IPS DF 4.7 (cell line): ENCODE measurements around the gene CGNL1.

Experiments used
- DNase-seq: peaks from one replicate; pipeline ENCODE4 v3.0.0-alpha.2; 2013; ENCODE audit warnings: low spot score; ENCODE audit errors: extremely low read depth

CGNL1 gene

DNA sequence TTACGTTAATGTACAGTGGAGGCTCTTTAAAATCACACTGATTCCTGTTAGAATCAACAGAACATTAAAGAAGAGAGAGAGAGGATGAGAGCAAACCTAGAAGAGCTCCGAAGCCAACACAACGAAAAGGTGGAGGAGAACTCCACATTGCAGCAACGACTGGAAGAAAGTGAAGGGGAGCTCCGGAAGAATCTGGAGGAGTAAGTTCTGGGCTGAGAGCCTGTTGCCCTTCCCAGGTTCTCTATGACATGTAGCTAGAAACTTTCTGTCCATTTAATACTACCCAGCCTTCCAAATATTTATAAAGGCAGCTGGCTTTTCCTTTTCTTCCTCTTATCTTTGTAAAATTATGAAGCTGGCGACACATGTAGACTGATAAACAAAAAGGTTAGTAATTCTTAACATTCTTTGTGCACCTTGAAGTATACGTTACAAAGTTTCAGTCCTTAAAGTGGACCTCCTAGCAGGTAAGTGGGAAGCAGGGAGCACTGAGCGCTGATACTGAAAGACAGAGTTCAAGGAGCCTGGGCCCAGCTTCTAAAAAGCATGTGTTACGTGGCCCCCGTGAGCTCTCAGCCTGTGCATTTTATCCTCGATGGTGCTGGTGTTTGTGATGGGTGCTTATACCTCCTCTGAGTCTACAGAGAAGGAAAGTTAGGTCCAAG, 75.9 kb downstream of the CGNL1 start:
- DNase-seq = no peak

DNA sequence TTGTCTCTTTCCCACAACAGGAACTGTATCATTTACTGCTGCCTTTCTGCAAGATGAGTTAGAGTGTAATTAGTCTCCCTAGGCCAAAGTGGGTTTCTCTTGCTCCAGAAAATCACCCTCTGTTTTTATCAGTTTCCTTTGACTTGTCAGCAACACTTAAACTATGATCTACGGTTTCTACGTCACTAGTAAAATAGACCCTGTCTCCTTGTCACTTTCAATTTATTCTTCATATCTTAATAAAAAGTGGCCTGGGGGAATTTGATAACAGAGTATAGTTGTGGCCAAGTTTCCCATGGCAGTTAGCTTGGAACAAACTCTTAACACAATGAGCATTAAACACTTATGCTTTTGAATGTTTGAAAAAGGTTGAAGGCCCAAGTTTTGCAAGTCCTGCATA, 79.6 kb downstream of the CGNL1 start:
- DNase-seq = no peak

DNA sequence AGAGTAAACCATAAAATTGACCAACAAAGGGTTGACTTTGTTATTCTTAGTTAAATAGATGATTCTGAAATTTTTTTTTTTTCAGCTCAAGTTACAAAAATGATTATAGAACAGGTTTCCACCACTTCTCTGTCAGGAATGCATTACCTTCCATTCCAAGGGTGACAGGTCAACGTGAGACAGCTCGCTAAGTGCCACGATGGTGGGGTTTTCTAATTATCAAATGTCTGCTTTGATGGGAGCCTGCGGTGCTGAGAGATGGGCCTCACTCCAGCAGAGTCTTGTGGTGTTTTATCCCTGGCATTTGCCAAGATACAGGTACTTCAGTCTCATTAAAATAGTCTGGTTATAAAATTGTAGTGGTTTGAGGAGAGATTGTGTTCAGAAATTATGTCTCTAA, 80.3 kb downstream of the CGNL1 start:
- DNase-seq = no peak

DNA sequence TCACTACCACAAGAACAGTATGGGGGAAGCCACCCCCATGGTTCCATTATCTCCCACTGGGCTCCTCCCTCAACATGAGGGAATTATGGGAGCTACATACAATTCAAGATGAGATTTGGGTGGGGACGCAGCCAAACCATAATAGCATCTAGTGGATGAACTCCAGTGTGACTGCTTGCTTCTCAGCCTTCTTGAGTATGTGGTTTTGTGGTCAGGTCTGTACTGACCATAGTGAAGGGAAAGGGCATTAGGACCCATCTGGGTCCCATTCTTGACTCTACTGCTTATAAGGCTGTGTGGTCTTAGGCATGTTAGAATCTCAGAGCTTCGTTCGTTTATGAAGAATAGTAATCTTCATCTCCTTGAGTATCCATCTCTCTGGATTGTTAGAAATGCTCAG, 81.4 kb downstream of the CGNL1 start:
- DNase-seq = no peak

DNA sequence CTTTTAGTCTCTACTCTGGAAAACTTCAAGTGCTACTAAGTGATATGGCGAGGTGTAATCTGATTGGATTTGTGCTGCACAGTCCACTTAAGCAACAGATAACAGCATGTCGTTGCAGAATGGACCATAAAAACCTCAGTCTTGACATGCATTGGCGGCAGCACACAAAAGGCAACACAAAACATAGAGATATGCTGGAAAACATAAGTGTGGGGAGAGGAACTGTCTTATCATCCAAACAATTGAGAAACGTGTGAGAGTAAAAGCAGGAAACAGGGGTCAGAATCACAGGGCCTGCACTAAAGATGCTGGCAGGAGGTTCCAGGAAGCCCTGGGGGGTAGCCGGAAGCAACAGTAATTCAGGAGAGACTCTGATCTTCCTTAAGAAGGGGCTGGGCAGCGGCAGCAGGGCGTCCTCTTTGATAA, 82.1 kb downstream of the CGNL1 start:
- no peak for DNase-seq

DNA sequence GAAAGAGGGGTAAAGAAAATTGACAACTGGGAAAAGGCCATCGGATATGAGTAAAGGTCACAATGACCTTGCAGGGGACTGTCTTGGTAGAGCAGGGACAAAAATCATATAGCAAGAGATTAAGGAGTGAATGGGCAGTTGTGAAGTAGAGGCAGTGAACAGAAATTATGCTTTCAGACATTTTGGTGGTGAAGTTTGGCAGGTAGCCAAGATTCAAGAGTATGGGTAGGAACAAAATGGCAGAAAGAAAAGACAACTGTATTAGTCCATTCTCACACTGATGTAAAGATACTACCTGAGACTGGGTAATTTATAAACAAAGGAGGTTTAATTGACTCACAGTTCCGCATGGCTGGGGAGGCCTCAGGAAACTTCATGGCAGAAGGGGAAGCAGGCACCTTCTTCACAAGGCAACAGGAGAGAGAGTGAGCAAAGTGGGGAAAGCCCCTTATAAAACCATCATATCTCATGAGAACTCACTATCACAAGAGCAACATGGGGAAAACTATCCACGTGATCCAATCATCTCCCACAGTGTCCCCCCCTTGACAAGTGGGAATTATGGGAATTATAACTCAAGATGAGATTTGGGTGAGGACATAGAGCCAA, 84.0 kb downstream of the CGNL1 start:
- no peak for DNase-seq

DNA sequence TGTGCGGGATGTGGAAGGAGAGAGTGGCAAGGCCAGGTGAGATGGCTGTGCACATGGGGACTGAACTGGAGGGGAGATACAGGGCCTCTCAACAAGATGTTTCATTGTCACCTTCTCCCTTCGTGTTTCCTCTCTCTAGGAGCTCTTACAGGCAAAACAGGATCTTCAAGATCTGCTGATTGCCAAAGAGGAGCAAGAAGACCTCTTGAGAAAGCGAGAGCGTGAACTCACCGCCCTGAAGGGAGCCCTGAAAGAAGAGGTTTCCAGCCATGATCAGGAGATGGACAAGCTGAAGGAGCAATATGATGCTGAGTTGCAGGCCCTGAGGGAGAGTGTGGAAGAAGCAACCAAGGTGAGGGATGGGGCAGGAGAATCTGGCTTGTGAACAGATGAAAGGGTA, 85.2 kb downstream of the CGNL1 start:
- DNase-seq = no peak

DNA sequence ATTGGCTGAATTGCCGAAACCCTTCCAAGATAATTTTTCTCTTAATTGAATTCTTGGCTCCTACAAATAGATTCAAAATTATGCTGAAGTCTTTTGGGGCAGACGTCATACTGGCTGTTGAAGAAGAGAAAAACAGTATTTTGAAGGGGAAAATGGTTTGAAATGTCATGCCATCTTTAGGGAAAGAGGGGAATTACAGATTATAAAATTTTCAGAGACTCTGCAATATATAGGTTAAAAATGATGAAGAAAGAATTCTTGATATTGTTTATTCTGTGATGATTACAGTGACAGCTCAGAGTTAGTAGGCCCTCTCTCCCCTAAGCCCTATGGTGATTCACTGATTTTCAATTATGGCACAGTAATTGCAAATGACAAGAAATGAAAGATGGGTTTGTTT, 86.1 kb downstream of the CGNL1 start:
- DNase-seq = no peak

DNA sequence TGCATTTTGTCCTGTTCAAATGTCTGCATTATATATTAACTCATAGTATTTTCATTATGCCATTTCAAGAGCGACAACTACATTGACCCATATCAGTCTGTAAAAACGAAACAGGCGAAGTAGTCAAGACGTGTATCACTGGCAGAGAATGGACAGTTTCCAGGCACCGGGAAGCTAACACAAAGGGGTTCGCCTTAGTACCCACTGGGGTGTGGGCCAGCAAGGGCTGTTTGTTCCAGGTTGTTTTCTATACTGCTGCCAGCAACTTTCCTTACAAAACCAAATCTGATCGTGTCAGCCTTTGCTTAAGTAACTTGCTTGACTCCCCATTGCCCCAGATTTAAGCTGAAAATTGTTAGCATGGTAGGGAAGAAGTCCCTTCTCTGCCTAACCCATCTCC, 87.1 kb downstream of the CGNL1 start:
- DNase-seq = no peak

DNA sequence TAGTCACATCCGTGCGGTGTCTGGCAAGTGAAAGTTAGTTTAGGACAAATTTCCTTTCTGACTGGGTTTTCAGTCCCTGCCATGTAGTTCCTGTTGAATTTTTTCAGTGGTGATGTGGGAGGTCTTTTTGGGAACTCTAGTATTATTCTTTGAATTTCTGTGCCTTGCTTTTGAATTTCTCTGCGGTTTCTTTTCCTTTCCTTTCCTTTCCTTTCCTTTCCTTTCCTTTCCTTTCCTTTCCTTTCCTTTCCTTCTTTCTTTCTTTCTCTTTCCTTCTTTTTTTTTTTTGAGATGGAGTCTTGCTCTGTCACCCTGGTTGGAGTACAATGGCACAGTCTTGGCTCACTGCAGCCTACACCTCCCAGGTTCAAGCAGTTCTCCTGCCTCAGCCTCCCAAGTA, 88.2 kb downstream of the CGNL1 start:
- DNase-seq = no peak

DNA sequence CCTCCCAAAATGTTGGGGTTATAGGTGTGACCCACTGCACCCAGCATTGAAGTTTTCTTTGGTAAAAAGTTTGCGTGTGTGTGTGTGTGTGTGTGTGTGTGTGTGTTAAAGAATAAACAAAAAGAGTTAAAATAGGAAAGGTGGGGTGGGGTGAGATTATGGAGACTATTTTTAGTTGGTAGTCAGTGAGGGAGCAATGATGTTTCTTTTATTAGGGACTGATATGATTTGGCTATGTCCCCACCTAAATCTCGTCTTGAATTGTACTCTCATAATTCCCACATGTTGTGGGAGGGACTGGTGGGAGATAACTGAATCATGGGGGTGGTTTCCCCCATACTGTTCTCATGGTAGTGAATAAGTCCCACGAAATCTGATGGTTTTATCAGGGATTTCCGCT, 92.2 kb downstream of the CGNL1 start:
- DNase-seq = no peak

DNA sequence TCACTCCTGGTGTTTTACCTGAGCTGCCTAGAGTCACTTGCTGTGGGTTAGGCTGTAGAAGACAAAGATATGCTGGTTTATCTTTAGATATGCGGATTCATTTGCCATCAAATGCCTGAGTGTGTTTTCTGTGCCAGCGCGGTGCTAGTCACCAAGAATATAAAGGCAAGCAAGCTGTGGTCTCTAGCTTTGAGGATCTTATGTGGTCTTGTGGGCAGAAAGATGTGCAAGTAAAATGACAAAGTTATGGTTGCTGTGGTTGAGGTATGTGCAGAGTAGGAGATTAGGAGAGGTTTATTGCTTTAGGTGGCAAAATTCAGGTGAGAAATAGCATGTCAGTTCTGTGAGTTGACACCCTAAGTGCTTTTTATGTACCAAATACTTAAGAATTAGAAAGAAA, 94.2 kb downstream of the CGNL1 start:
- DNase-seq = no peak

DNA sequence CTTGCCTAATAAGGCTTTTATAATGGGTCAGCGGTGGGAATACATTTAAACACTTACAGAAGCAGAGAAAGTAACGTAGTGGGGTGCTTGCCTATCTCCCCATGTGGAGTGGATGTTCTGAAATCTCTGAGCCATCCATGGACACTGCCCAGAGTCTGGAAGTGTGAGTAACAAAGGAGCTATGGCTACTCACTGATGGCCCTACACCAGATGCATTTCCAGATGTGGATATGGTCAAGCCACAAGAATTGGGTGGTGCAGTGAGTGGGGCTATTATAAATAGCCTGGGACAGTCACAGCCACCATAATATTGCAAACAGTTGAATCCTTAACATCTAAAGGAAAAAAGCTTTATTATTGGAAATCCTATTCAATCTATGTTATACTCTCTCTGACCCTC, 96.6 kb downstream of the CGNL1 start:
- DNase-seq = no peak

DNA sequence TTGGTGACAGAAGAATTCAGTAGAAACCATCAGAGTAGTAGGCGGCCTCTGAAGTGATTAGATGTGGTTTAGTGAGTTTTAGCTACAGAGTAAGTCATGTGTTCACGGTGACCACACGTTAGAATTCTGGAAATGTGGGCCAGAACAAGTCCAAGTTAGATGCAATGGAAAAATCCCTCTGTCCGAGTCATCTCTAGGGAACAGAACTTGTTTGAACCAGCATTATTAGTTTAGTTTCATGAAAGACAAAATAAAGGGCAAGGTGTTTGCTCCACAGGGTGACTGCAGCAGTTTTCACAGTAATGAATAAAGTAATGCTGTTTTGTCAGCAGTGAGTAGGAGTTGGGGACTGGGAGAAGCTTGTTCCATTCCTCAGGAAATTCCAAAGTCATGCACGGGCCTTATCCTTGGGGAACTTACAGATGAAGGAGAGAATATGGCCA, 100.2 kb downstream of the CGNL1 start:
- no peak for DNase-seq

DNA sequence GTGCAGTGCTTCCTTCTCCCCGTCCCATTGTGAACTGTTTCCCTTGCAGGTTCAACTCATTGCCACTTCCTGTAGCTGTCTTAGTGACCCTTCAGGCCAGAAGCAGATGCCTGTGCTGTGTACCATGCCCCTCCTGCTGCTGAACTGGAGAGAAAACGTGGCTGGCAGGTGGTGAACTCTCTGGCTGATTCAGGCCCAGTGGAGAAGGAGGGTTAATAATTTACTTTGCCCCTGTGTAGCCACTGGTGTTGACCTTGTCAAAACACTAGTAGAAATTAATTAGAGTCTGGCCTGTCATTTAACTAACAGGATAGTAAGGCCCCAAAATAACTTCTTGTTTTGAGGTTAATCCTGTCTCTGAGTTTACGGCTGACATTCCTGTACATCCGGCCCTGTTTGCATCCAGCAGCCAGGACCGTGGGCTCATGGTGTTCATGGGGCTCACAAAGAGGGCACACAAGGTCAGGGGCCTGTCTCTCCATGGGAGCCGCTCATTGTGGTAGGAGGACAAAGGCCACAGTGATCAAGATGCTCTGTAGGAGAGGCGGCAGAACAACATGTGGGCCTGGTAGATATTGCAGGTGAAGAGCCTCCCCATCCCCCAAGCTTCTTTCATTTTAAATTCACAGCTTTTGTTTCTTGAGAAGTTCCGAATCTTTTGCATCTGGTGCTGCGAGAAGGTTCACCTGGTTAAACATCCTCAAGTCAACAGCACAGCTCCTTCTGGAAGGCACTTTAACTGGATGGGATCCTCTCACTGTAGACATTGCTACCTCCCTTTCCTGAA, 101.6 kb downstream of the CGNL1 start:
- peak; percentile 5 for DNase-seq

DNA sequence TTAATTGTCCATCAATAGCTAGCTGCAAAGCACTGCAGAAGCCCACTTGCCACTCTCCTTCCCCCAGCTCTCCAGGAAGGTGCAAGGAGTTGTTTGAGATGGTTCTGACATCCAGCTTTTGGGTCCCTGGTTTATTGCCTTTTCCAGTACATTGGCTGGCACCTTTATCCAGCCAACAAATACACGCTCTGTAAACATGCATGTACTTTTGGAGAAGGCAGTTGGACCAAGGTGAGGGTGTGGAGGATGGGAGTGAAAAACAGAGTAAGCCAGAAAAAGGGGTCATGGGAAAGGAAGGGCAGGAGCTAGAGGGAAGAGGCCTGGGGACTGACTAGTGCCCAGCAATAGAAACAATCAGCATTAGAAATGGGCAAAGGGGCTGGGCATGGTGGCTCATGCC, 102.7 kb downstream of the CGNL1 start:
- DNase-seq = no peak

DNA sequence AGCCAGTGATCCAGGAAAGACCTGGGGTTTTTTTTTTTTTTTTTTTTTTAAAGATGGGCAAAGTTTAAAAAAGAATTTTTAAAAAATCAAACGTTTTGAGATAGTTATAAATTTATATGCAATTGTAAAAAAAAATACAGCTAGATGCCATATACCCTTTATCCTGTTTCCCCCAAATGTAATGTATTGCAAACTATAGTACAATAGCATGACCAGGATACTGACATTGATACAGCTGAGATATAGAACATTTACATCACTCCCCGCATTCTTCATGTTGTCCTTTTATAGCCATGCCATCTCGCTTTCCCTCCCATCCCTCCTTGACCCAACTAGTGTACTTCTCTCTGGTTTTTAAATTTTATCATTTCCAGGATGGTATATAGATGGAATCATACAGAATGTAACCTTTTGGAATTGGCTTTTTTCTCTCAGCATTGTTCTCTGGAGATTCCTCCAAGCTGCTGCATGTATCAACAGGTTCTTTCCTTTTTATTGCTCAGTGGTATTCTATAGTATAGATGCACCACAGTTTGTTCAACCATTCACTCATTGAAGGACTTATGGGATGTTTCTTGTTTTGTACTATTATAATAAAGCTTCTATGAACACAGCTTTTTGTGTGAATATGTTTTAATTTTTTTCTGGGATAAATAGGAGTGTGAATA, 104.9 kb downstream of the CGNL1 start:
- DNase-seq = no peak

DNA sequence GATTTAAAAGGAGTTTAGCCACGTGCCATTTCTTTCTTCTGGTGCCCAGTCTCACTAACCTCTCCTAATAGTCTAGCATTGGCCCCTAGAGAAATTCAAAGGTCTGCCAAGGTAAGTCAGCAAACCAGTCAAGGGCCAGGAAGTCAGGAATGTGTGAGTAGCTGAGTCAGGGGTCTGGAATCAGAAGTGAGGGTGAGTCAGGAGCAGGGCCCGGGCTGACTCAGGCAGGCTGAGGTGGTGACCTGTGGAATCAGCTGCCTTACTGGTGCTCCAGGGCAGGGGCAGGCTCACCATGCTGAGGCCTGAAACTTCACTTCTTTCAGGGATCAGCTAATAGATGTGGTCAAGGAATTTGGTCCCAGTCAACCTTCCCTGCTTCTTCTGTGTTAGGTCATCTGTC, 109.6 kb downstream of the CGNL1 start:
- no peak for DNase-seq

DNA sequence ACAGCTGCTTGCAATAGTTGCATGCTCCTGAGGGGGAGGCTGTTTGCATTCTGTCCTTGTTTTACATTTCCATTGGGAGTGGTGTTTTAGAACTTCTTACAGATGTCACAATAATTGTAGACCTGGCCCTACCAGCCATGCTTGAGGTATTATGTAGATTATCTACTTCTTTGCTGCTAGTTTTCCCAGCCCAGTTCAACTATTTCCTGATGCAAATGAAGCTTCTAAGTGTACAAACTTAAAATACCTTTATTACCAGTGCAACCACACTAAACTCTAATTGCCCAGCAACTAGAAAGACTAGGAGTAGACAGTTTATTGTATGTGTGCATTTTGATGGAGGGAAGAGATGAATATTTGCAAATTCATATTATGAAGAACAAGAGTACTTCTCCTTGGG, 110.5 kb downstream of the CGNL1 start:
- DNase-seq = no peak

DNA sequence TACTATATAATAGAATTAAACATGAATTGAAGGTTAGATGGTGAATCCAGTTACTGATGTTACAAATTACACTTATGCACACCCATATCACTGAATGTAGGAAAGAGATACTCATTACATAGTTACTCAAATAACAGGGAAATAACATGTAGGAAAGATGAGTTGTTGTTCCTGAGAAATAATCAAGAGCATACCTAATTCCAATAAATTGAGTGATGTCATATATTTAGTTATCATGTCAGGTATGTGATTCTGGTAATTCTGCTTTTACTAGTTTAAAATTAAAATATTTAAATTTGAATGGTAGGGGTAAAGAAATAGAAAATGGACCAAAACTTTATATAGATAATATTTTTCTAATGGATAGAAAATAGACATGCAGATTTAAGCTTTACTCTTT, 112.8 kb downstream of the CGNL1 start:
- no peak for DNase-seq

DNA sequence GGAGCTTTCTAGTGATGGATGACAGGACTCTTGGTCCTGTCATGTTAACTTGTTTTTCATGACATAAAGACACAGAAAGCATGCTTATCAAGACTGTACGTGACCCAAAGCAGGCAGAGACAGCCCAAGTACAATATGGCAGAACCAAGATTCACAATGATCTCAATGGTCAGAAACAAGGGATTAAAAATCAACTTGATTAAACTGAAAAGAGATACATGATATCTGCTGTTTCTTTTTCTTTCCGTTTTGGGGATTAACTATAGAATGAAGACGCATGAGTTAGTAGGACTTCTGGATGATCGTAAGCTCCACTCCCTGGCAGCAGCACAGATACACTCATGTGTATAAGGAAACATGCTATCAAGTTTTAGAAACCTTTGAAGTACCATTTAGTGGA, 117.0 kb downstream of the CGNL1 start:
- DNase-seq = no peak

DNA sequence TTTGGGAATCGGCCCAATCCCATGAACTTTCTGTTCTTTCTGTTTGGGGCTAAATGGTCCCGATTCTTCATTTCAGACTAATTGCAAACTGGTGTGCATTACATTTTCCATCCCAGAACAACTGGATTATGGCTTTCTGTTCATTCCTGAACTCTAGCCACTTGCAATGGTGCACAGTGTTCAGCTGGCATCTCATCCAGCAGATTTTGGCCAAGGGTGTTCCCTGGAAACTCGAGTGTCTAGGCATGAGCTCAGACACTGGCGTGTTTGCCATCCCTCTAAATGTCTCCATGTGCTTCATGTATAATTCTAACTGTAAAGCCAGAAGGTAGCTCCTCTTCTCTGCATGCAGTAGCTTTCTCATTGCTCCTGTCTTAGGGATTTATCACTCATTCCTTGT, 118.3 kb downstream of the CGNL1 start:
- no peak for DNase-seq
